DMS53 treated with DMSO at 0.1 percent for 48 hours (cell line): ENCODE results near the gene ERO1B.

Source experiments
- DNase-seq: peaks from one replicate; lab custom pipeline; 2025; ENCODE audit not compliant: unreplicated experiment; lab: John Stamatoyannopoulos, UW

The ERO1B gene

DNA sequence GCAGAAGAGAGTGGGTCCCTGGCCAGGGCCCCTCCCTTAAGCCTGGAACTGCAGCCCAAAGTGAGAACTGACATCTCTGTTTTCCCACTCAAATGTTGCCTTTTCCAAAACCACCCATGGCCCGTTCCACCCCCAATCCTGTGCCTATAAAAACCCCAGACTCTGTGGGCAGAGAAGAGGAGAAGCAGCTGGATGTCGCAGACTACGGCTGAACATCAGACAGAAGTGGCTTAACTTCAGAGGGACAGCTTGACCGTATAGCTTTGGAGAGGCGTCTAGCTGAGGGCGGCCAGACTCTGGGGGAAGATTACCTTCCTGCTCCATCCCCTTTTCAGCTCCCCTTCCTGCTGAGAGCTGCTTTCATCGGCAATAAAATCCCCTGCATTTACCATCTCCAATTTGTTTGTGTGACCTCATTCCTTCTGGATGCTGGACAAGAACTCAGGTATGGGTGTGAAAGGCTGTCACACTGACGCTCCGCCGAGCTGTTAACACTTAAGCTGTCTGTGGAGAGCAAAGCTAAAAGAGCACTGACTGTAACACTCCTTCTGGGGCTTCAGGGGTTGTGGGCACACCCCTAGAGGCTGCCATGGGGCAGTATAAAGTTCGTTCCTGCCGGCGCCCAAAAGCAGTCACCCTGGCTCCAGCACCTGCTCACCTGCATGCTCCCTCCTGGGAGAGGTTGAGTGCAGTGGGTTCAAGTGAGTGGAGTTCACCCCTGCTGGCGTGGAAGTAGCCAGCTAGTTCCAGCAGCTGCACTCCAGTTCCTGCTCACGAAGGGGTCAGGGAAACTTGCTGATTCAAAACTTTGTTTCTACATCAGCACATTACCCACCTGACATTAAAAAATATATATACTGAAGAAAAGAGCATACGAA, 19.6 kb upstream of the ERO1B start:
- no peak for DNase-seq

DNA sequence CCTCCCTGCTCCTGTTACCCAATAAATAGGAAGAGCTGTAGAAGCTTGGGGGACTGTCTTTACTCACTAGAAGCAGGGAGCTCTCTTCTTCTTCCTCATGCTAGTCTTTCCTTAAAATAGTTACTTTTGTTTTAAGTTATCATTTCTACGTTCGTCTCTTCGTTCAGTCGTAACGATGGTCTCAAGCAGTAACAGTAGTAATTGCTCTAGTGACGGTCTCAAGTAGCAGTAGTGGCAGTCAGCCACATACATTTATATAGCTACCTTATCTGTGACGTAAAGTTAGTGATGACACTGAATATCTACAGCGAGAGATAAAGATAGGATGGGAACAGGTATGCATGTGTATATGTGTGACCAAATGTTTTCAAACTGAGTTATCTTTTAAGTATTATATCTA, 15.4 kb upstream of the ERO1B start:
- DNase-seq, result no peak

DNA sequence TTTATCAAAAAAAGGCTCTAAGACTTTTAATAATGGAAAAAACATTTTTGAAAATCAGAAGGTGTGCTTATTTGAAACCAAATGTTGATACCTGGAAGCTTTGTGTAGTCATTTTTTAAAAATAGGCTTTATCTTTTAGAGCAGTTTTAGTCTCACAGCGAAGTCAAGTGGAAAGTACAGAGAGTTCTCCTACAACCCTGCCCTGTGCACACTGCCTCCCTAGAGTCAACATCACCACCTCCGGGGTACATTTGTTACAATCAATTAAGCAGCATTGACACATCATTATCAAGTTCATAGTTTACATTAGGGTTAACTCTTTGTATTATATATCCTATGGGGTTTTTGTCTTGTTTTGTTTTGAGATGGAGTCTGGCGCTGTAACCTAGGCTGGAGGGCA, 10.7 kb upstream of the ERO1B start:
- no peak for DNase-seq

DNA sequence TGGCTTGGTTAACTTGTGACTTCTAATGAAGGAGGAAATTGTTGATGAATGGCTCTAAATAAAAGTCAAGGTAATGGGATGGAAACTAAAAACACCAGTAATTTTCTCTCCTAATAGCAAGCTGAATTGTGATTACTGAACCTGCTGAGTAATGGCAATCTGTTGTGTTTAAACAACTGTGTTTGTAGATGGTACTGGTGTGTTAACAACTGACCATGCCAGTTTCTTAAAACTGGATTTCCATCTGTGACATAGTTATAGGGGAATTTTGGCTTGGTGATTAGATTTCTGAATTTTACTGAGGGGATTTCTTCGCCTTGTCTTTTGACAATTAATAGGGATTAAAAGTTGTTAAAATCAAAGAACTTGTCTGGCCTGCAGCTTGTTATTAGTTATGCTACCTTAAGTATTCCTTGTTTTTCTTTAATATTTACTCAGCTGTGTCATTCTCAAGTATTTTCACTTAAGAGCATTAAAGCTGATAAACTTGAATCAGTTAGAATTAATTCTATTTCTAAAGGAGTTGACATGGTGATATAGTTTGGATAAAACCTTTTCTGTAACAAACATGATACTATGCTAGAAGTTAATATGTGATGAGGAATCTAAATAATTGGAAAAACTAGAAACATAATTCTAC, 7.9 kb upstream of the ERO1B start:
- peak; percentile 75 for DNase-seq

DNA sequence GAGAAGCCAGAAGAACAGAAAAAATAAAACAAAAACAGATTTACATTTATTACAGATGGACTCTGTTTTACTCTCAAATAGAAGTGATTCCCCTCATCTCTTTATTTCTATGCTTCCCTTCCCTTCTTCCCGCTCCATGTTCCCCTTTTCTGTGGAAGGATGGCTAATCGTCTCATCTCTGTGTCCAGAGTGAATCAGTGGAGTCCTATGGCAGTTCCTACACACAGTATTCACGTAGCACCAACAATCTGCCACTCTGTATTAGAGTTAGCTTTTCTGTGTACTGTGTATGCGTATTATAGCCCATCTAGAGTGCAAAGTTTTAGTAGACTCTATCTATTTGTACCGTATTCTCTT, 6.8 kb upstream of the ERO1B start:
- DNase-seq, result peak; percentile 19

DNA sequence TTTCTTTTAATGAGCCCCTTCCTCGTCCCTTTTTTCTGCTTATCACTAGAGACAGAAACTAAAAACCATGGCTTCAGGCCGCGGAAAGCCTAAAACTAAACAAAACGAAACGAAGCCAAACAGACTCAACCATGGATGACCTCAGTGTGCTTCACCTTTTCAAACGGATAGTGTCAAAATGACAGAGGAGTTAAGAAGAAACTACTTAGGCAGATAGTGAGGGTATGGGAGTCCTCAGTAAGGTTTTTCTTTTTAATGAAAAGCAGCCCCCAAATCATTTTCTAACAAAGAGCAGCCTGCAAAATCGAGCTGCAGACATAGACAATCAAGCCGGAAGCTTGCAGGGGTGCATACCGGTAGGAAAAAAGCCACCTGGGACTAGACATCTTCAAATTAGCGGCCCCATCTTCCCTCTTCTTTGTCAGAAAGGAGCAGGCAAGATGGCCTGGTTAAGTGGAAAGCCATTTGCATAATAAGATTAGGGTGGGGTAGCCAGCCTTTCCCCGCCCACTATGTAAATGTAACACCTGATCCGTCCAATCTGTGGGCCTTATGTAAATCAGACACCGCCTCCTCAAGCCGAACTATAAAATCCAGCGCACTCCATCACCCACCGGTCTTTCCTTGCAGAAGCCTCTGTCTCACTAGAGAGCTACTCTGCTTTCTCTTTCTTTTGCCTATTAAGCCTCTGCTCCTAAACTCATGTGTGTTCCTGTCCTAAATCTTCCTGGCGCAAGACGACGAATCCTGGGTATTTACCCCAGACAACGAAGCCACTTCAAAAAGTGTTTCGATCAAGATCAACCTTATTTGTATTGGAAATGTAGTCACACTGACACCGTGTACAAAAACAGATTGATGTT, 6.2 kb upstream of the ERO1B start:
- peak; percentile 36 for DNase-seq

DNA sequence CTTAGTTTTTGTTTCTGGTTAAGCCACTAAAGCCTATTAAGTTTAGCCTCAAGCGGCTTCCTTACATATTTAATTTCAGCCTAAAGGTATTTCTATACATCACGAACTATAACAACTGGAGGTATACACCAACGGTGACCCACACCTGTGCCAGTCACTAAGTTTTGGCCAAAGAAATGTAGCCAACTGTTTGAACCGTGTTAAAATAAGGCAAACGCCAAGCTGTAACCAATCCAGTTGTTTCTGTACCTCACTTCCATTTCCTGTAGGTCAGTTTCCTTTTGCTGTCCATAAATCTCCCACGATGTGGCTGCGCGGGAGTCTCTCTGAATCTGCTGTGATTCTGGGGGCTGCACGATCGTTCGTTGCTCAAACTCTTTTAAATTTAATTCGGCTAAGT, 5.6 kb upstream of the ERO1B start:
- DNase-seq, result no peak

DNA sequence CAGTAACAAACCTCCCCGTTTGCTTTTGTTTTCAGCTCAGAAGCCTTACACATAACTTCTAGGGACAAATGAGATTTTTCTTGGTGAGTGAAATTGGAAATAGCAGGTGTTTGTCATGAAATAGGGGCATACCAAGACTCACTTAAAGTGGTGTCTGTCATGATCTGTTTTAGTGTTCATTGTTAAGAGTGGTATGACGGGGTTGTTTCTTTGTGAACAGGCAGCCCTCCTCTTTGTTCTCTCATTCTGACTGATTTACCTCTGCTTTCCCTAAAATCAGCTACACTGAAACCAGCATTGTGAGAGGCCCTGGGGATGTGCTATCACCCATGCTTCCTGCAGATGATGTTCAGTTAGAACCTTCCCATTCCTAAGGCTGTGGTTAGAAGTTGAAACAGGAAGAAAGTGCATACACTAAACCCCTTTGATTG, 2.5 kb upstream of the ERO1B start:
- DNase-seq, result no peak

DNA sequence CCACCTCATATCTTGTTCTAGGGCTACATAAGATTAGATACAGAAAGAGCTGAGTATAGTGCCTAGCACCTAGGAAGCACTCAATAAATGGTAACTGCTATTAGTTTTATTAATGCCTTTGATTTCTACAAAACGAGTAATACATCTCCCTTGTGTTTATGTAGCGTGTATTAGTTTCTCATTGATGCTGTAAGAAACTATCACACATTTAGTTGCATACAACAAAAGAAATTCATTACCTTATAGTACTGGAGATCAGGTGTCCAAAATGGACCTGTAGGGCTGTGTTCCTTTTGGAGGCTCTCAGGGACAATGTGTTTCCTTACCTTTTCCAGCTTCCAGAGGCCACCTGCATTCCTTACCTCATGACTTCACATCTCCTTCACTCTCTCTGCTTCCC, 961 bp upstream of the ERO1B start:
- no peak for DNase-seq

DNA sequence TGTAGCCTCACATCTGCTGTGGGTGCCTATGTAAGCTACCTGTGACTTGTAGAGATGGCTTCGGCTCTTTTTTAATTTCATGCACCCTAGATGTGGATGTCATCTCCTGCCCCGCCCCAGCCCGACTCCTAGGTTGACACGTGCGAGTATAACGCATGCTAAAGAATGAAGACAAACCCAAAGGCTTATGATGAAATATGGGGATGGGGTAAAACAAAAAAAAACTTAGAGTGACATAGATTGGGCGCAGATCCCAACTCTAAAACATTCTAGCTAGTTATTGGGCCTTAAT, 613 bp upstream of the ERO1B start:
- DNase-seq, result no peak

DNA sequence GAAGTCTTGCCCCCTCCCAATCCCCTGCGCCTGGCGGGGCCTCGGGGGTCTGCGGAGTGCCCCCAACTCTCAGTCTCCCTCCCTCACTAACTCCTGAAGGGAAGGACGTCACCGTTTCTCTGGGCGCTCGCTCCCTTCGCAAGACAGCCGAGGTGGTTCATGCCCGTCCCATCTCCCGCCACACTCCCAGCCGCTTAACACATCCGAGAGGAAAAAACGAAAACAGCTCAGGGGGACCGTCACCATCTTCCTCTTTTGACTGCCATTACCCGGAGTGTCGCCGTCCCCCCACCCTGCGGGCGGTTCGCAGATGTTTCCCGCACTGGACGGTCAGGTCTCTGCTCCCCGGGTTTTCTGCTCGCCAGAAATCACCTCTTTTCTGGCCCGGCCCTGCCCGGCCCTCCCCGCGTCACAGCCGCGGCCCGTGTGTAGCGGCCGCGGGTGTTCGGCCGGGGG, 532 bp downstream of the ERO1B start:
- DNase-seq, result peak; percentile 44

DNA sequence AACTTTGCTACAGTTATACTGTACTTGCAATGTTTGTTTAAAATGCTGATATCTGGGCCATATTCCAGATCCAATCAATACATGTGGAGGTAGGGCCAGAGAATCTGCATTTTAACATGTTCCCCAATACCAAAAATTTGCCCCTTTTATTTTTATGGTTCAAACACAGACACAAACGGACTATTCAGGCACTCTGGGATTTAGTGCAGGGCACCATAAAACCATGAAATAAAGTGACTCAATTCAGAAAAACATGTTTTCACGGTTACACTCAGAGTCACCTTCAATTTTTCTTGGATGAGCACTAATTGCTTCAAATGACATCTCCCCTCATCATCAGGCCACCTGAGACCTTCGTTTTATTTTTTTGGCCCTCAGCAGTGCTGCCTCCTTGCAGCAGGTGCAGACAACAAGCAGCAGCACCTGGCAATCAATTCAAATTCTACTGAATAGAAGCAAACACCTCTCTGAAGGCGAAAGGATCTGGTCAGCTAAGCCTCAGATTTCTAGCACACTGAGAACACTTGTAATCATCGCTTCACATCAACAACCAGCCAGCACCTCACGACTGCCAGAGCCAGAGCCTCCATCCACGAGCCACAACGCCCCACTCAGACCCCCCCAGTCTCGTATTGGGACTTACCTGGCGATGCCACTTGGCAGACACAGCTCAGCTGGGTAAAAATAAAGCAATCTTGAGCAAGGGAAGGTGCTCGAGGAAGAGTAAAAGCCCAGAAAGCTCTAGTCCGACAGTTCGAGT, 1.1 kb downstream of the ERO1B start:
- peak; percentile 53 for DNase-seq

DNA sequence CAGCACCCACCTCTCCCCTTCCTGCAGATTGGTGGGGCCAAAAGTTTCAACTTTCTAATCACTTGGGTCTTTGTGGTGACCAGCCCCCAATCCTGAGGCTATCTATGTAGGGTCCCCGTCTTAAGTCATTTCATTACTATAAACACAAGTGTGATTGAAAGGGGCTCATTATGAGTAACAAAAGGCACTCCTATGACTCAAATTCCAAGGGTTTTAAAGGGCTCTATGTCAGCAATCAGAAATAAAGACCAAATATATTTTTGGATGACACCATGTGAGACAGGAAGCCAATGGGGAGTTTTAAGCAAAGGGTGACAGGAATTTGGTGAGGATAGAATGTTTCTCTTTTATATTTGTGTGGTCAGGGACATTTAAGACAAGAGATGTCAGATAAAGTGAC, 6.2 kb downstream of the ERO1B start:
- no peak for DNase-seq

DNA sequence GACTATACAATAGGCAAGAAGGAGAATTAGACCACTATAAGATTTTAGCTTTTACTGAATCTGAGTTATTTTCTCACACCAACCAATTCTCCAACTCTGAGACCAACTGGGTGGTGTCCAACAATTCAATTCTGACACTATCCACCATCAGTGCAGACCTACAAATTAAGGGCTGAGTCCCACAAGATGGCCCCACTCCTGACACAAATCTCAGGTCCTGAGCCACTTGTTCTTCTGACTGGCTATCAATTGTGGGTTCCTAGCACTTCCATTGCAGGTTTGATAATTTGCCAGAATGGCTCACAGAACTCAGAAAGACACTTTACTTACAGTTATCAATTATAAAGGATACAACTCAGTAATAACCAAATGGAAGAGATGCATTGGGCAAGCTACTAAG, 6.7 kb downstream of the ERO1B start:
- DNase-seq, result no peak

DNA sequence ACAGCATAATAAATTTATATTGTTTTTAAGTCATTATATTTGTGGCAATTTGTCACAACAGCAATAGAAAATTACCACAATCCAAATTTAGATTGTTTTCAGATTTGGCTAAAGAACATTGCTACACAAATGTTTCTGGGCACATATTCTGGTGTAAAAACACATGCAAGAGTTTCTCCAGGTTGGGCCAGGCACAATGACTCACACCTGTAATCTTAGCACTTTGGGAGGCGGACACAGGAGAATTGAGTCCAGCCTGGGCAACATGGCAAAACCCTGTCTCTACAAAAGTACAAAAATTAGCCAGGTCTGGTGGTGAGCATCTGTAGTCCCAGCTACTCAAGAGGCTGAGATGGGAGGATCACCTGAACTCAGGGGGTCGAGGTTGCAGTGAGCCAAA, 8.4 kb downstream of the ERO1B start:
- DNase-seq, result no peak

DNA sequence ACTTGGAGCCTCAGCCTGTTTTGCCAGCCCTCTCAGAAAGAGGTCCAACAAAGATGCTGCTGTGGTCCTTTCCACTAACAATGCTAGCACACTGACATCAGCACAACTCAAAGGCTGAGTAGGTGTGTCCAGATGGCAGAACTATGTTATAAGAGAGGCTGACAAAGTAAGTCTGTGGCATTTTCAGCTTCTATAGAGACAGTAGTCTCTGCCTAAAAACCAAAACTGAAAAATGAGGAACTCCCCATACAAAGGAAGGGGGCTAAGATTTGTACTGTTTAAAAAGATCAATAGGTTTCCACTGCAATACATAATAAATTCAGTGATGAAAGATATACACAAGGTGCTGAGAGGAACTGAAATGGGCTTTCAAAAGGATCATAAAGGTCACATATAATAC, 12.3 kb downstream of the ERO1B start:
- DNase-seq, result no peak

DNA sequence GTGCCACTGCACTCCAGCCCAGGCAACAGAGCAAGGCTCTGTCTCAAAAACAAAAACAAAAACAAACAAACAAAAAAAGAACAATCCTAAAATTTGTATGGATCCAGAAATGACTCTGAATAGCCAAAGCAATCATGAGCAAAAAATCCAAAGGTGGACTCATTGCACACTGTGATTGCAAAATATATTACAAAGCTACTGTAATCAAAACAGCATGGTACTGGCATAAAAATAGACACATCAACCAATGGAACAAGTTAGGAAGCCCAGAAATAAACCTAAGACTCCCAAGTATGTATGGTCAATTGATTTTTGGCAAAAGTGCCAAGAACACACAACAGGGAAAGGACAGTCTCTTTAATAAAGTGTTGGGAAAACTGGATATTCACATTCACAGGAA, 19.9 kb downstream of the ERO1B start:
- no peak for DNase-seq

DNA sequence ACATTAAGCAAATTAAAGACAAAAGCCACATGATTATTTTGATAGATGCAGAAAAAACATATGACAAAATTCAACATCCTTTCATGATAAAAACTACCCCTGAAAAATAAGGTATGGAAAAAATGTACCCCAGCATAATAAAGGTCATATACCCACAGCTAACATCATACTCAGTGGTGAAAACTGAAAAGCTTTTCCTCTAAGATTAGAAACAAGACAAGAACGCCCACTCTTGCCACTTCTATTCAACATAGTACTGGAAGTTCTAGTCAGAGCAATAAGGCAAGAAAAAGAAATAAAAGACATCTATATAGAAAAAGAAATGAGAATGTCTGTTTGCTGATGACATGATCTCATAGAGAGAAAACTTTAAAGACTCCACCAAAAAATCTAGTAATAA, 20.7 kb downstream of the ERO1B start:
- no peak for DNase-seq

DNA sequence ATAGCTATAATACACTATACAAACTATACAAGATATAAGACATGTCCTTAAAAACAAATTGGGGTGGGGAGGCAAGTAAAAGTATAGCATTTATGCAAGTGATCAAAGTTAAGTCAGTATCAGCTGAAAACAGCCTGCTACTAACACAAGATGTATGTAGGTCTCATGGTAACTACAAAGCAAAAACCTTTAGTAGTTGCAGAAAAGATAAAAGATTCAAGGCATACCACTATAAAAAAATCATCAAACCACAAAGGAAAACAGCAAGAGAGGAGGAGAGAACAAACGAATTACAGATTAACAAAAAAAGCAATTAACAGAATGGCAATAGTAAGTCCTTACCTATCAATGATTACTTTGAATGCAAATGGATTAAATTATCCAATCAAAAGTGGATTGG, 22.7 kb downstream of the ERO1B start:
- DNase-seq, result no peak

DNA sequence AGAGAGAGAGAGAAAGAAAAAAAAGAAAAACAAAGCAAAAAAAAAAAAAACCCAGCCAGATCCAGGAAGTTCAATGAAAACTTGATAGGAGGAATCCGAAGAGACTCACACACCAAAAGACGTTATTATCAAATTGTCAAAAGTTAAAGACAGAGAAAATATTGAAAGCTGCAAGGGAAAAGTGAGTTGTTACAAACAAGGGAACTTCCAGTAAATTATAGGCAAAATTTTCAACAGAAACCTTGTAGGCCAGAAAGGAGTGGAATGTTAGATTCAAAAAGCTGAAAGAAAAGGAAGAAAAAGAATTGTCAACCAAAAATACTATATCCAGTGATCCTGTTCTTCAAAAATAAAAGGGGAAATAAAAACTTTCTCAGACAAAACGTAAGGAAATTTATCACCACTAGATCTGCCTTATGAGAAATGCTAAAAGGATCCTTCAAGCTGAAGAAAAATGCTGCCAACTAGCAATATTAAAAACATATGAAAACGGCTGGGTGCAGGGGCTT, 23.6 kb downstream of the ERO1B start:
- DNase-seq, result no peak

DNA sequence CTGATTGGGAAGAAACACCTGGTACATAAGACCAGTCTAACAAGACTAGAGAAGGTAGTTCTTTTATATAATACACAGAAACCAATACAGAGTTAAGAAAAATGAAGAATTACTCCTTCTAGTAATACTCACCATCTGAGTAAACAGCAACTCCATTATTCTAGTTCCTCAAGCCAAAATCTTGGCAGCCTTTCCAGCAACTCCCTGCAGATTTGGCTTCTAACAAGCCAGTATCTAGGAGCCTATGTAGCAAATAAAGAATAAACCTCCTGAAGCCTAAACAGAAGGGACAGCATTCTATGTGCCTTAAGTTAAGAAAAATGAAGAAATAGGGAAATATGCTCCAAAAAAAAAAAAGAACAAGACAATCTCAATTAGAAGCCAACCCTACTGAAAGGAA, 24.5 kb downstream of the ERO1B start:
- DNase-seq, result no peak
